ENCODE measurements around the gene CECR2.

The CECR2 gene

DNA sequence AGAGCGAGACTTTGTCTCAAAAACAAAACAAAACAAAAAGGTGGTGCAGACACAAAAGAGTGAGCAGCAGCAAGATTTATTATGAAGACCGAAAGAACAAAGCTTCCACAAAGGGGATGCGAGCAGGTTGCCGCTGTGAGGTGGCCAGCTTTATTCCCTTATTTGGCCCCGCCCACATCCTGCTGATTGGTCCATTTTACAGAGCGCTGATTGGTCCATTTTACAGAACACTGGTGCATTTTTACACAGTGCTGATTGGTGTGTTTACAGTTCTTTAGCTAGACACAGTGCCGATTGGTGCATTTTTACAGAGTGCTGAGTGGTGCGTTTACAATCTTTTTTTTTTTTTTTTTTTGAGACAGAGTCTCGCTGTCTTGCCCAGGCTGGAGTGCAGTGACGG lies 77.4 kb downstream of the CECR2 start:
- DNase-seq (ENCODE audit: low read depth in 2 of 3, low spot score in 1 of 3): no peak

DNA sequence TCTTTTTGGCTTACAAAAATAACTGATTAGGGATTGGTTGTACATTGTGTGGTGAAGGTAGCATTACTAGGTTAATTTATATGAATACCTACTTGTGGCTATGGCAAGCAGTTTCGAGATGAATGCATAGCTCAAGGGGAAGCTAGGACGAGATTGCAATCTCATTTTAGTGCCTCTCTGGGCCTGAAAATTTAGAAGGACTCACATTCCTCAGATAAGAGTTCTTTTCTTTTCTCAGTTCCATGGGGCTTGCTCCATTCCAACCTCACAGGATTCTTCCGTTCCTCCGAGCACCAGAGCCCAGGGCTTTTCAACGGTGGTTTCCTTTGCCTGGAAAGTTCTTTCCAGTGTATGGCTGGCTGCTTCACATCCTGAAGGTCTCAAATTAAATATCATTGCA lies 82.1 kb downstream of the CECR2 start:
- no peak for DNase-seq (ENCODE audit: low read depth in 2 of 3, low spot score in 1 of 3)

DNA sequence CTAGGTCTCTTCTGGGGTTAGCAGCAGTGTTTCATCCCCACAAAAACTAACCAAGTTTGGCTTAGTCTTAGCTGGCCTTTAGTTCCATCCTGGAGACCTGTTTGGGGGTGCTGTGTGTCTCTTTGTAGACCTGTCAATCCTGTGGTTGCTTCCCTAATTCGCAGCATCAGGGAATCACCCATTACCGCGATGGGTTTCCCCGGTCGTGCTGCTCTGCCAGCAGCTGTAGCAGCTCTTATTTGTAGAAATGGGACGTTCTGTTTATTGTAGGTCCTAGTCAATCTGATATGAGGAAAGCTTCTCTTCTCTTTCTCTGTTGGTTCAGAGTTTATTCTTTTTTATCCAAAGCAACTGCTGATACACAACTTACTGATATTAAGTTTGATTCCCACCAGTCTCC lies 91.6 kb downstream of the CECR2 start:
- no peak for DNase-seq (ENCODE audit: low read depth in 2 of 3, low spot score in 1 of 3)

DNA sequence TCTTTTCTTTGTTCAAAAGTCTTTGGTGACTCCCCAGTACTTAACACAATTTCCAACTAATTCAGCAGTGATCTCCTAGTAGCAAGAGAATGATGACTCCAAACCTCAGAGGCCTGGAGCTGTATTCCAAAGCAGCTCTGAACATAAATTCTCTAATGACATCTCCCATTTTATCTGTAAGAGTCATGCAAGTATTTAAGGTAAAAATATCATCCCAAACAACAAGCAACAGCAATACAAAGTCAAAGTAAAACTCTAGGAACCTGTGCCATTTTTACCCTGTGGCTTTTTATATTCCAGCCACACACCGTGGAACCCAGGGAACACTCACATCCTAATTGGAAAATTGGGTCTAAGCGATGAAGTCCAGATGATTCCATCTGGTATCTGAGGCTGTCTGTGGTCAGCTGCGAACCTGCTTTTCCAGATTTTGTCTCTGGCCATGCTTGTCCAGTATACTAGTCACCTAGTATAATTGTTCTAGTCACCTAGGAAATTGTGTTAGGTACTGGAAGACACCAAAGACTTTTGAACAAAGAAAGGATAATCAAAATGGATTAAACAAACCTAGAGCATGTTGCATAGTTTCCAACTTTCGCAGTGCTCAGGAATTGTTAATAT lies 101.7 kb downstream of the CECR2 start:
- DNase-seq (ENCODE audit: low read depth in 2 of 3, low spot score in 1 of 3): no peak

DNA sequence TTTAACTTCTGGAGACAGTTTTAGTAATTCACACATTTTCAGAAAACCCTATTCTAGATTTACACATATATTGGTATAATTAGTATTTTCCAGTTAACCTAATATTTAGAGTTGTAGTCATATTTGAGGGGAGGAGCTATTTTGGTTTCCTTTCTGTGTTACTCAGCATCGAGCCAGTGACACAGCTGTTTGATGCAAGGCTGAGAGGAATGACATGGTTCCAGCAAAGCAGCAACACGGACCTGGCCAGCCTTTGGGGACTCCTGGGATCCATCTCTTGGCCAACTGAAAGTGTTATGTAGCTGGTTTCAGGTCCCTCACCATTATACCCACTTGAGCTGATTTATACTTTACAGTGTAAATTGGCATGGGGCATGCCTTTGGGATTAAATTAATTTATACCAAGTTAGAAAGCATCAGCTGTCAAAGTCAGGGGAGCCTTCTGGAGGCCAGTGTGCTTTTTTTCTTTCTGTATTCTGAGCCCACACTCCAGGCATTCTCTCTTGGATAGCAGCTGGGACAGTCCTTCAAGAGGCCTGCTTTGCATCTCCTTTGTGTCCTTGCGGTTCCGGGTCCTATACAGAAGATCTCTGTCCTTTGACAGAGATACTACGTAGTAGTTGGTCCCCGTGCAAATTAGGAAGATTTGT lies 102.8 kb downstream of the CECR2 start:
- no peak for DNase-seq (ENCODE audit: low read depth in 2 of 3, low spot score in 1 of 3)

DNA sequence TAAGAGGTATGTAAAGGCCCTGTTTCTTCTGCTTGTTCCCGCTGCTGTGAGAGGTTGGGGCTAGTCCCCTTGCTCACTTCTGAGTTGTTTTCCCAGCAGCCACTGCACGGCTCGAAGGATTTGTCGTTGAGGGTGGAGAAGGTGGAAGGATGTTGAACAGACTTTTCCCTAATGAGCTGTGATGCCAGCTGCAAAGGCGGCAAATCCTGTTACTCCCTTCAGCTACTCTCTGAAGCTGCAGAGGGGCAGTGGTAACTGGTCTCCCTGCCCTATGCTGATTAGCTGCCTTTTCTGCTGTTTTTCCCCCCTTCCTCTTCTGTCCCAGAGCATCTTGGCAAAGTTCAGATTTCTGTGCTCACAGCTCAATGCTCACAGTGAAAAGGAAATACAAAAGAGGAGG lies 103.7 kb downstream of the CECR2 start:
- DNase-seq (ENCODE audit: low read depth in 2 of 3, low spot score in 1 of 3): no peak

DNA sequence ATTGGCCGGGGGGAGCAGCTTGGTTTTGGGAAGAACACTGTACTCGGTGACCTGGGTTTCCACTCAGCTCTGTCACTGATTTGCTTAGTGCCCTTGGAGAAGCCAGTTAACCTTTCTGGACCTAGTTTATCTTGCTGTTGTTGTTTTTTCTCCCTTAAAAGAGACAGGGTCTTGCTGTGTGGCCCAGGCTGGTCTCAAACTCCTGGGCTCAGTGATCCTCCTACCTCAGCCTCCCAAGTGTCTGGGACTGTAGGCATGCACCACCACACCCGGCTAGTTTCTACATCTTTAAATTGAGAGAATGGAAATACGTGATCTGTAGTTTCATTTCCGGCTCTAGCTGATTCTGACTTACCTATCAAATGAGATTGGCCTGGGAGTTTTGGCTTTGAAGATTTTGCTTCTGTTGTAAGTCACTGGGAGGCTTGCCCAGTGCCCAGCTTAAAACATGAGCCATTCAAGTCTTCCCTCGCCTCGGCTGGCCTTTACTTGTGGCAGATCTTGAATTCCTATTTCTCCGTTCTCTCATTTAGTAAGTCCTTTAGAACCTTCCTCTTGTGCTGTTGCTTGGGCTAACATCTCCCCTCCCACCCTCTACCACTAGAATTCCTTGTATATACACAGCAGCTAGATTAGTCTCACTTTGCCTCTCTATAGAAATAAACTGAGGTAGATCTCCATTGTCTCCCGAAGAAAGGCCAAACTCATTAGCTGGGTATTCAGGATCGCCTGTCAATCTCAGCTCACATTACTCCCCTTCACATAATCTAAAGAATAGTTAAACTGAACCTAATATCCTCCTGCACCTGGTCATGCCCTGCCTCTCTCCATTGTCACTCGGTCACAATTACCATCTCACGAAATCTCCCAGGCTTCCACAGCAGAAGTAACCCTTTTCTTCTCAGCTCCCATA lies 106.3 kb downstream of the CECR2 start:
- no peak for DNase-seq (ENCODE audit: low read depth in 2 of 3, low spot score in 1 of 3)

DNA sequence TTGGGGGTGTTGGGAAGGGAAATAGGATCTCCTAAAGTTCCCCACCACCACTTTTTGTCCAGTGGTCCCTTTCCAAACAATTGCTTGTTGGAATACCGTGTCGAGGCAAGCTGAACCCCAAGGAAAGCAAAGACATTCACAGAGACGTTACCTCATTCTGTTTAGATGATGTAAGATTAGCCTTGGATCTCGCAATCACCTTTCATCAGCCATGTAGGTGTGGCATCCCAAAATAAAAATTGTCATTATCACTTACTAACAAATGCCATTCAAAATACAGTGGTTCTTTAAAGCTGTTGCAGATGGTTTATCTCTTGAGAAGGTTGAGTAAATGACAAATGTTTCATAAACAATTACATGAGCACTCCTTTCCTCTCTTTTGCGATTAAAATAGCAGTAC lies 107.6 kb downstream of the CECR2 start:
- DNase-seq (ENCODE audit: low read depth in 2 of 3, low spot score in 1 of 3): no peak

DNA sequence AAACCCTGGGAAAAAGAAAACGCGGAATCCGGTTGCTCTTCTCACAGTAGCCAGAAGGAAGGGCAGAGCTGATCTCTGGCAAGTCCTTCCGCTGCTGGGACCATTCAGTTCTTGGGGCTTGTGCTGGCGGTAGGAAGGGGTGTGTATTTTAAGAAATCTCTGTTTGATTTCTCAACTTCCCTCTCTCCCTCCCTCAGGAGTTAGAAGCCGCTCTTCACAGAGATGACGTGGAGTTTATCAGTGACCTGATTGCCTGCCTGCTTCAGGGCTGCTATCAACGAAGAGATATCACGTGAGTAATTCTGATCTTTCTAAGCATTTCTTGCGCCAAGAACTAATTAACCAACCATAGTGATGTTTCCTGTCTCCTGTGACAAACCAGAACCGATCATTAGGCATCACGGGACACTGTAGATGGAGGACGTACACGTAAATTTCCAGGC lies 108.2 kb downstream of the CECR2 start:
- no peak for DNase-seq (ENCODE audit: low read depth in 2 of 3, low spot score in 1 of 3)

DNA sequence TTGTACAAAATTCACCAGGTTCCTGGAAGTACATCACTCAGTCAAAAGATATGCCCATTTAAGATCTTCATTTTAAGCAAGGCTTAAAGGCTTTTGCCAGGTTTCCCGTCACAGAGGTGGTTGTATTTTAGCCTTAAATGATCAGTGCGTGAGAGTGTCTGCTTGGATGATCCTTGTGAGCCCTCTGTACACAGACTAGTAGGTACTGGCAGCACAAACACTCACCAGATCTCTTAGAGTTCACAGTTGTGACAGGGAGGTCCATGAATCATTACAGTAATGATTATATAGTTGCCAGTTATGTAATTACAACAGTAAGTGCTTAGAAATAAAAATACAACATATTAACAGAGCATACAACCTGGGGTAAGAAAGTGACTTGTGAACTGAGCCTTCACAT lies 109.9 kb downstream of the CECR2 start:
- no peak for DNase-seq (ENCODE audit: low read depth in 2 of 3, low spot score in 1 of 3)

DNA sequence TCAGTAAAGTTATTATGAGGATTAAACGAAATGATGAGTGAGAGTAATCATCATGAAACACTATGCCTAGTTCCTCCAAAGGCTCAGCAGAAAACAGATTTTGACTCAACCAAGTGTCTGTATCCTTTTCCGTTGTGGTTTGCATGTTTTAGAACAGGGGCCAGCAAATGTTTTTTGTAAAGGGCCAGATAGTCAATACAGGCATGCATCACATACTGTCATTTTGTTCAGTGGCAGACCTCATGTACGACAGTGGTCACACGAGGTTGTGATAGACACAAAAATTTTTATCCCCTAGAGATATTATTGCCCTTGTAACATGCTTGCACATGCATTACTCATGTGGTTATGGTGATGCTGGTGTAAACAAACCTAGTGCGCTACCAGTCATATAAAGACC lies 112.2 kb downstream of the CECR2 start:
- DNase-seq (ENCODE audit: low read depth in 2 of 3, low spot score in 1 of 3): no peak

DNA sequence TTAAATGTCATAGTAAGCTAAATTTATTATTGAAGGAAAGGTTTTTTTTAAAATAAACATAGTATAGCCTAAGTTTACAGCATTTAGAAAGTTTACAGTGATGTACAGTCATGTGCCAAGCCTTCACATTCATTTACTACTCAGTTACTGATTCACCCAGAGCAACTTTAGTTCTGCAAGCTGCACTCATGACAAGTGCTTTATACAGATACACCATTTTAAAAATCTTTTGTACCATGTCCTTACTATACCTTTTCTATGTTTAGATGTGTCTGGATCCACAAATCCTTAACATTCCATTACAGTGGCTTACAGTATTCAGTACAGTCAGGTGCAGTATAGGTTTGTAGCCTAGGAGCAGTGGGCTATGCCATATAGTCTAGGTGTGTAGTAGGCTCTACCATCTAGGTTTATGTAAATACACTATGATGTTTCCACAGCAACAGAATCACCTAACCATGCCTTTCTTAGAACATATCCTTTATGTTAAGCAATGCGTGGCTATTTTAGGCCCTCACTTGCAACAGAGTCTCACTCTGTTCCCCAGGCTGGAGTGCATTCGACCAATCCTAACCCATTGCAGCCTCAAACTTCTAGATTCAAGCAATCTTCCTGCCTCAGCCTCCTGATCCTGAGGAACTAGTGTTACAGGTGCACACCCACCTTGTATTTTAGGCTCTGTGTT lies 114.6 kb downstream of the CECR2 start:
- DNase-seq (ENCODE audit: low read depth in 2 of 3, low spot score in 1 of 3): no peak

DNA sequence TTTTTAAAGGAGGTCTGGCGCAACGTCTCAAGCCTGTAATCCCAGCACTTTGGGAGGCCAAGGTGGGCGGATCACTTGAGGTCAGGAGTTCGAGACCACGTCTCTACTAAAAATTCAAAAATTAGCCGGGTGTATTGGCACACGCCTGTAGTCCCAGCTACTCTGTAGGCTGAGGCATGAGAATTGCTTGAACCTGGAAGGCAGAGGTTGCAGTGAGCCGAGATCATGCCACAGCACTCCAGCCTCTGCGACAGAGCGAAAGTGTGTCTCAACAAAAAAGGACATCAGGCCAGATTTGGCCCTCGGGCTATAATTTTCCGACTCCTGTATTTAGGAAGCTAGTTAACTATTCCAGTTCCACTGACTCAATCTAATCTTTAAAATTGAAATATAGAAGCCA lies 115.3 kb downstream of the CECR2 start:
- no peak for DNase-seq (ENCODE audit: low read depth in 2 of 3, low spot score in 1 of 3)

DNA sequence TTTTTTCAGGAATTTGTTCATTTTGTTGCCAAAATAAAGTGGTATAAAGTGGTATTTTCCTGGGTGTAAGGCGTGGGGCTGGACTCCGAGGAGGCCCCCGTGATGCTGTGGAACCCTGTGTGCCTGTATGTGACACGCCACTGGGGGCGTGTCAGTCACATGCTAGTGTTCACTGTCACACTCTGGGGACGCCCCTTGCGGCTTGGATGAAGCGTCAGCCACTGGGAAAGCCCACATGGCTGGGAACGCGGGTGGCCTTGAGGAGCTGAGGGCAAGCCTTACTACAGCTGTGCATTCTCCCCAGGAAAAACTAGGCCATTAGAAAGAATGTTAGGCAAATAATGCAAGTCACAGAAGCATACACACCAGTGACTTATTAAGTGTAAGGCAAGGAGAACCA lies 117.1 kb downstream of the CECR2 start:
- DNase-seq (ENCODE audit: low read depth in 2 of 3, low spot score in 1 of 3): no peak

DNA sequence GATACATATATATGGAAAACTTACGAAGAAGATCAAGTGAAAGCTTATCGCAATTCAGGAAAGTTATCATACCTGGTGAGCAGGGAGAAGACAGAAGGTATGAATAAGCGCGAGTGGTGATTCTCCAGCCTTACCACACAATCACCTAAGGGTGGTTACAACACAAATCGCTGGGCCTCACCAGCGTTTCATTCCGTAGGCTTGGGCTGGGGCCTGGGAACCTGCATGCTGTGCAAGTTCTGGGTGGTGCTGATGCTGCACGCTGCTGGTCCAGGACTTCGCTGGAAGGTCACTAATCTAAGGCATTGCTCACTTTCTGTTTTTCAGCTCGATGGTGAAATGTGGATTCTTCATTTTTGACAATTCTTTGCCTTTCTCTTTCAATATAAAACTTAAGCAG lies 117.5 kb downstream of the CECR2 start:
- no peak for DNase-seq (ENCODE audit: low read depth in 2 of 3, low spot score in 1 of 3)

DNA sequence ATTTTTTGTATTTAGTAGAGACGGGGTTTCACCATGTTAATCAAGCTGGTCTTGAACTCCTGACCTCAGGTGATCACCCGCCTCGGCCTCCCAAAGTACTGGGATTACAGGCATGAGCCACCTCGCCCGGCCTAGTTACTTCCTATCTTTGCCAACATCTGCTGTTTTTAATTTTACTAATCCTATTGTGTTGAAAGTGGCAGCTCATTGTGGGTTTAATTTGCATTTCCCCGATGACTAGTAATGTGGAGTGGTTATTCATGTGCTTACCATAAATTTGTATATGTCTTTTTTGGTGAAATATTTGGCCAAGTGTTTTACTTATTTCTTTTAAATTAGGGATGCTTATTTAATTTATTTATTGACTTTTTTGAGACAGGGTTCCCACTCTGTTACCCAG lies 119.8 kb downstream of the CECR2 start:
- no peak for DNase-seq (ENCODE audit: low read depth in 2 of 3, low spot score in 1 of 3)

DNA sequence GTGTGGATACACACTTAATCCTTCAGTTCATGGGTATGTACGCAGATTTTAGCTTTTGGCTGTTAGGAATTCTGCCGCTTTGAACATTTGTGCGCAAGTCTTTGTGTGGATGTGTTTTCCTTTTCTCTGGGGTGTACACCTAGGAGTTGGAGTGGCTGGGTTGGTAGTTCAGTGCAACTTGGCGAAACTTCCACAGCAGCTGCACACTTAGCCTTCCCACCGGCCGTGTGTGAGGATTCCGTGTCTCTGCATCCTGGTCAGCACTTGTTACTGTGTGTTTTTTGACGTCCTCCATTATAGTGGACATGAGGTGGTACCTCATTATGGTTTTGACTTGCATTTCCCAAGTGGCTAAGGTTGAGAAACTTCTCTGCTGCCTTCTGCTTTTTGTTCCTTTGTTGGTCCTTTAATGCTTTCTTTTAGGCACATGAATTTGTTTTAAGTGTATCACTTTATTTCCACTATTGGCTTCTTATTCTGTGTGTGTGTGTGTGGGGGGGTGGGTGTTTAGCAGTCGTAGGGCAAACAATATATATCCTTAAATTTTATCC lies 121.9 kb downstream of the CECR2 start:
- no peak for DNase-seq (ENCODE audit: low read depth in 2 of 3, low spot score in 1 of 3)

DNA sequence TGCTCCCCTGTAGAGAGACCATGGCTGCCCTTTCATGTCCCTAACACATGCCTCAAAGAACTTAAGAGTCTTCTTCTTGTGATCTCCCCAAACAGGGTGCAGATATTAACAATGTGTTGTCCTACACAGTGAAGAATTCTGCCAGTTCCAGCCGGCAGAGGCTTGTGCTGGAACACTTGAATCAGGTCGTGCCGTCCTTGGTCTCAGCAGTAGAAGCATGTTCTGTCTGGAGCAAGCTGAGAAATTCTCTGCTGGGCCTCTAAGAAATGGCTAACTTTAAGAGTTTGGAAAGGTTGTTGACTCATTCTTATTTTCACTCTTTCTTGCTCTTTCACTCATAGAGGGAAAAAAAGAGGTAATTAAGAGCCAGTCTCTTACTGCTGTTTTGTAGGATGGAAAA lies 123.0 kb downstream of the CECR2 start:
- no peak for DNase-seq (ENCODE audit: low read depth in 2 of 3, low spot score in 1 of 3)

DNA sequence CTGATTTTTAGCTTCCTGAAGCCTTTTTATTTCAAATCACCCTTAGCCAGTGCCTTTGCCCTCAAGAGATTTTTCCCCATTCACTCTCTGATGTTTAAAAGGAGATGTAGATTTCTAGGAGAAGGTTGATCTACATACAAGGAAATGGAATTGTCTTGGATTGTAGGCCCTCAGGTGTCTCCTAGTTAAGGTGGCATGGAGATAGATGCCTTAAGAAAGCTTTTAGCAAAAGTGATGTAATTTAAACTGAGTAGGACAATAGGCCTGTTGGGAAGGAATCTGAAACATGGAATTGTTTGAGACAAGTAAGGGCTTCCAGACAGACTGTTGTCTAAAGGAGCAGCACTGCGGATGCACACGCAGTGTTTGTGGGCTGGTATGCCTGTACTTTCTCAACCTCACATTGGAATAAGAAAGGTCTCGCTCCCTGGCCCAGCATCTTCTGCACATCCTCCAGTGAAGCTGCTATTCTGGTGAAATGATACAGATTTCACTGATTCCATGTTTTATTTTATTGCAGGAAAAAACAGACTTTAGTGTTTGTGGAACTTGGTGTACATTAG lies 124.2 kb downstream of the CECR2 start:
- no peak for DNase-seq (ENCODE audit: low read depth in 2 of 3, low spot score in 1 of 3)

DNA sequence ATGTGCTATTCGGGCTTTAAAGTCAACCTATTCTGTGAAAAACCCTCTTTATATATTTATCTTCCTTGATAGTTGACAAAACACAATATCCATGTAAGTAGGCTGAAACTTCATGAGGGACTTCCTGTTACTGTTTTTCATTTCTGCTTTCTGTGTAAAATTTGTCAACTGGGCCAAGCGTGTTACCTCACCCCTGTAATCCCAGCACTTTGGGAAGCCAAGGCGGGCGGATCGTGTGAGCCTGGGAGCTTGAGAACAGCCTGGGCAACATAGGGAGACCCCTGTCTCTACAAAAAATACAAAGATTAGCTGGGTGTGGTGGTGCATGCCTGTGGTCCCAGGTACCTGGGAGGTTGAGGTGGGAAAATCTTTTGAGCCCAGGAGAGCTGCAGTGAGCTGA lies 127.6 kb downstream of the CECR2 start:
- no peak for DNase-seq (ENCODE audit: low read depth in 2 of 3, low spot score in 1 of 3)

DNA sequence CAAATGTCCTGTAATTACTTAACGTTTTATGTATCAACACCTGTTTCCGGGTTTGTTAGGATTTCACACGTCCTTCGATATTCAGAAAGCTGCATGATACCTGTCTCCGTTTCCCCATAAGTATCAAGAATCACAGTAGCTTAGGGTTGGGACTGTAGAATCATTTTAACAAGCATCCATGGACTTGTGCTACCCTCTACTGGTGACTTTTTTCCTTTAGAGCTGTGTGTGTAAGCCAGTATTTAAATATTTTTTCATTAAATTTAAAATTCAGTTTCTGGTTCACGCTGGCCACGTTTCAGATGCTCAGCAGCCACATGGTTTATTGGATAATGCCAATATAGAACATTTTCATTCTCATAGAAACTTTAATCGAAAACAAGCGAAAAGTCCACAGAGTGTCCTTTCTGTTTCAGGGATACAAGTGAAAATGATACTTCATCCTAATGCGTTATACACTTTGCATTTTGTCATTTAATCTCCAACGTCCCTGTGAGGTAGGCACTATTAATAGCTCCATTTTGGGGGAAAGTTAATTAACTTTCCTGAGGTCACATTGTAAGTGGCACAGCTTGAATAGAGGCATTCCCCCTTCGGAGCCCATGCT lies 132.5 kb downstream of the CECR2 start:
- DNase-seq (ENCODE audit: low read depth in 2 of 3, low spot score in 1 of 3): peak in 2 of 3 donors; percentile 3 to 36
